ENCODE measurements around the gene C1QL1.

Gene C1QL1

GRCh38 chr17:44928136-44928535, 40.0 kb downstream of the C1QL1 start:
- DNase-seq, result no peak

GRCh38 chr17:44927696-44928095, 40.4 kb downstream of the C1QL1 start:
- no peak for DNase-seq

- DNase-seq, result no peak
These were observed 41.1 kb downstream of the C1QL1 start for GRCh38 chr17:44926821-44927525.

GRCh38 chr17:44925731-44926697, 42.1 kb downstream of the C1QL1 start:
- DNase-seq, result no peak

- DNase-seq, result no peak
These were observed 44.0 kb downstream of the C1QL1 start for GRCh38 chr17:44924107-44924544.

GRCh38 chr17:44922746-44923470, 45.2 kb downstream of the C1QL1 start:
- DNase-seq, result no peak

- no peak for DNase-seq
These were observed 46.0 kb downstream of the C1QL1 start for GRCh38 chr17:44922136-44922535.

- DNase-seq, result no peak
These were observed 46.8 kb downstream of the C1QL1 start for GRCh38 chr17:44921122-44921882.

- DNase-seq, result no peak
These were observed 47.5 kb downstream of the C1QL1 start for GRCh38 chr17:44920565-44920940.

GRCh38 chr17:44919885-44920564, 48.1 kb downstream of the C1QL1 start:
- peak; percentile 6 to 51 for DNase-seq

- DNase-seq, result no peak
These were observed 48.7 kb downstream of the C1QL1 start for GRCh38 chr17:44919411-44919810.

- no peak for DNase-seq
These were observed 50.1 kb downstream of the C1QL1 start for GRCh38 chr17:44918006-44918405.

GRCh38 chr17:44917456-44917855, 50.6 kb downstream of the C1QL1 start:
- no peak for DNase-seq

GRCh38 chr17:44916781-44917241, 51.3 kb downstream of the C1QL1 start:
- no peak for DNase-seq

GRCh38 chr17:44915862-44916780, 52.0 kb downstream of the C1QL1 start:
- no peak for DNase-seq

- no peak for DNase-seq
These were observed 52.8 kb downstream of the C1QL1 start, which contains the start of gene GFAP for GRCh38 chr17:44915321-44915726. Gene GFAP, minus strand, starts transcription at chr17:44915500. Its CDS starts 14 bp downstream, at chr17:44915486.

- DNase-seq, result no peak
These were observed 53.3 kb downstream of the C1QL1 start for GRCh38 chr17:44914698-44915271.

GRCh38 chr17:44914148-44914547, 54.0 kb downstream of the C1QL1 start:
- DNase-seq, result peak; percentile 2 to 36

GRCh38 chr17:44913676-44914075, 54.4 kb downstream of the C1QL1 start:
- no peak for DNase-seq

Measured in NCI-H187 (cell line).